Mucosa of stomach (tissue), 1 donor: ENCODE data around the gene TRABD2A.
"Not testable (repeated sequence)": the region's sequence is repeated elsewhere in the genome, so short reads cannot be mapped to it uniquely, and the experiment has no call there.

ENCODE experiments used
- H3K27me3 ChIP-seq: one replicate; pipeline ENCODE4 v1.7.0; 2013; ENCODE audit warnings: mild to moderate bottlenecking, low read length; ENCODE audit not compliant: control insufficient read depth, insufficient read depth
- H3K36me3 ChIP-seq: one replicate; pipeline ENCODE4 v1.7.0; 2013; ENCODE audit warnings: low read length; ENCODE audit not compliant: control insufficient read depth, insufficient read depth
- H3K4me1 ChIP-seq: one replicate; pipeline ENCODE4 v1.7.0; 2013; ENCODE audit warnings: mild to moderate bottlenecking, low read length; ENCODE audit not compliant: control insufficient read depth, insufficient read depth
- H3K4me3 ChIP-seq: one replicate; pipeline ENCODE4 v1.7.0; 2013; ENCODE audit warnings: low read length
- H3K9ac ChIP-seq: one replicate; pipeline ENCODE4 v1.7.0; 2013; ENCODE audit warnings: mild to moderate bottlenecking, low read length, moderate library complexity
- H3K9me3 ChIP-seq: one replicate; pipeline ENCODE4 v1.7.0; 2013; ENCODE audit warnings: mild to moderate bottlenecking, low read length, moderate library complexity; ENCODE audit not compliant: control insufficient read depth
- donor health status: Pancreatic carcinoma.

The TRABD2A gene

DNA sequence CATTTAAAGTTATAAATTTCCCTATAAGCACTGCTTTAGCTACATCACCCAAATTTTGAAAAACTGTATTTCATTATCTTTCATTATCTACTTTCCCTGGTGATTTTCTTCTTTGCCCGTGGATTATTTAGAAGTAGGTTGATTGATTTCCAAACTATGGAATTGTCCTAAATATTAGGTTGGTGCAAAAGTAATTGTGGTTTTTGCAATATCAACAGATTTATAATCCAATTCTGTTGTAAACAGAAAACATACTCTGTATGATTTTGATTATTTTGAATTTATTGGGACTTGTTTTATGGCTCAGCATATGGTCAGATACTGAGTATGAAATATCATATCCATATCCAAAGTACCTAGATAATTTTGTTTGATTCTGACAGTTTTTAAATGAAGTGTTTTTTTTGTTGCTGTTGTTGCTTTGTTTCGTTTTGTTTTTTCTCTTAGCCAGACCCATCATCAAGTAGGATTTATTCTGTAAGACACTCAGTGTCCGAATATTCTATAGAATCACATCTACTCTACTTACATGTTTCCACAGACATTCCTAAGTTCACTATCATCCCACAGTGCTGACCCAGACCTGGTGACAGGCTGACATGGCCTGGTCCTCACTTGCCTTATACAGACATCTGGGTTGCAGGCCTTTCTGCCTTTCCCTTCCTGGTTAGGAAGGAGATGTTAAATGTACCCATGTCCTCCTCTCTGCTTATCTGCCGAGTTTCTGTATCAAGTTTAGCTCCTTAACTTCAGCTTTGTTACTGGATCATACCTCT, 2.1 kb upstream of the TRABD2A start:
- no peaks in the 10 kb centered on the region for H3K9me3 ChIP-seq
- H3K27me3 ChIP-seq: peaks cover 18% of the 10 kb centered on the region
- no peaks in the 10 kb centered on the region for H3K36me3 ChIP-seq
- H3K4me3 ChIP-seq: no peak overlapping the region
- H3K9ac ChIP-seq: no peak overlapping the region
- H3K4me1 ChIP-seq: peaks cover 14% of the 10 kb centered on the region

DNA sequence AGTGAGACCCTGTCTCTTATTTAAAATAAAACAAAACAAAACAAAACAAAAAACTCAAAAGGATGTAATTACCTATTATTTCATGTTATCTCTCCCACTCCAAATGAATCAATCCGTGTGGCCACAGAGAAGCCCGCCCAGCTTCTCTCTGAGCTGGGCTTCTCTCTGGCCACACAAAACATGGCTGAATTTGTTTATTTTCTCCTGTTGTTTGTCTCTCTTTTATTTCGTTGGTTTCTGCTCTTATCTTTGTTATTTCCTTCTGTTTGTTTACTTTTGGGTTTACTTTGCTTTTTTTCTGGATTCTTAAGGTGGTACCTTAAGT, 1.5 kb upstream of the TRABD2A start:
- Histone ChIP-seq H3K9me3 (no peaks in the 10 kb centered on the region), H3K36me3 (no peaks in the 10 kb centered on the region), H3K4me1 (peaks cover 14% of the 10 kb centered on the region), H3K27me3 (peaks cover 18% of the 10 kb centered on the region), H3K4me3 (no peak overlapping the region), H3K9ac (no peak overlapping the region)

- H3K27me3 ChIP-seq: peaks cover 18% of the 10 kb centered on the region
- peaks cover 14% of the 10 kb centered on the region for H3K4me1 ChIP-seq
- no peaks in the 10 kb centered on the region for H3K36me3 ChIP-seq
- H3K9me3 ChIP-seq: no peaks in the 10 kb centered on the region
- H3K9ac ChIP-seq: peak overlapping the region; percentile 9
- peak overlapping the region; percentile 7 for H3K4me3 ChIP-seq
Measured at GRCh38 chr2:84881581-84882413, 913 bp upstream of the TRABD2A start.

GRCh38 chr2:84880395-84880644, 564 bp downstream of the TRABD2A start:
- Histone ChIP-seq H3K4me3 (peak overlapping the region; percentile 47), H3K4me1 (peaks cover 14% of the 10 kb centered on the region), H3K27me3 (peaks cover 18% of the 10 kb centered on the region), H3K9ac (peak overlapping the region; percentile 9), H3K36me3 (no peaks in the 10 kb centered on the region), H3K9me3 (no peaks in the 10 kb centered on the region)

GRCh38 chr2:84879584-84880394, 1.1 kb downstream of the TRABD2A start:
- Histone ChIP-seq H3K27me3 (peaks cover 18% of the 10 kb centered on the region), H3K4me3 (peak overlapping the region; percentile 47), H3K9me3 (no peaks in the 10 kb centered on the region), H3K36me3 (no peaks in the 10 kb centered on the region), H3K9ac (peak overlapping the region; percentile 9), H3K4me1 (peaks cover 14% of the 10 kb centered on the region)

- no peak overlapping the region for H3K9ac ChIP-seq
- H3K27me3 ChIP-seq: peaks cover 18% of the 10 kb centered on the region
- H3K9me3 ChIP-seq: no peaks in the 10 kb centered on the region
- H3K36me3 ChIP-seq: no peaks in the 10 kb centered on the region
- no peak overlapping the region for H3K4me3 ChIP-seq
- peaks cover 14% of the 10 kb centered on the region for H3K4me1 ChIP-seq
Measured at GRCh38 chr2:84878896-84879583, 1.8 kb downstream of the TRABD2A start.

- Histone ChIP-seq H3K9me3 (no peaks in the 10 kb centered on the region), H3K36me3 (no peaks in the 10 kb centered on the region), H3K9ac (no peak overlapping the region), H3K27me3 (peaks cover 18% of the 10 kb centered on the region), H3K4me3 (no peak overlapping the region), H3K4me1 (peaks cover 14% of the 10 kb centered on the region)
Measured at GRCh38 chr2:84878459-84878858, 2.4 kb downstream of the TRABD2A start.

GRCh38 chr2:84876369-84876768, 4.5 kb downstream of the TRABD2A start:
- H3K4me1 ChIP-seq: peaks cover 11% of the 10 kb centered on the region
- no peaks in the 10 kb centered on the region for H3K9me3 ChIP-seq
- no peak overlapping the region for H3K9ac ChIP-seq
- H3K27me3 ChIP-seq: peaks cover 17% of the 10 kb centered on the region
- H3K4me3 ChIP-seq: no peak overlapping the region
- no peaks in the 10 kb centered on the region for H3K36me3 ChIP-seq

GRCh38 chr2:84875619-84876018, 5.3 kb downstream of the TRABD2A start:
- not testable (repeated sequence) for H3K36me3 ChIP-seq, H3K4me1 ChIP-seq, H3K9ac ChIP-seq, H3K4me3 ChIP-seq, H3K27me3 ChIP-seq, H3K9me3 ChIP-seq

DNA sequence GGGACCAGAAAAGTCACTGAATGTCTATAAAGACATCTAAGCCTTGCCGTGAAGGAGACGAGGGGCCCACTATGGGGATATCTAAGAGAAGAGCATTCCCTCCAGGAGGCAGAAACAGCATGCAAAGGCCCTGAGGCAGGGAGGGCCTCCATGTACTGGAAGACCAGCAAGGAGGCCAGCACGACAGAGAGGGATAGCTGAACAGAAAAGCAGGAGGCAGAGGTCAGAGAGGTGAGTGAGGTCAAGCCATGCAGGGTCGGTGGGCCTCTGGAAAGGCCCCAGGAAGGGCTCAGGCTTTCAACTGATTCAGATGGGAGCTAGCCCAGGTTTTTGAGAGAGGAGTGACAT, 5.7 kb downstream of the TRABD2A start:
- no peak overlapping the region for H3K4me3 ChIP-seq

DNA sequence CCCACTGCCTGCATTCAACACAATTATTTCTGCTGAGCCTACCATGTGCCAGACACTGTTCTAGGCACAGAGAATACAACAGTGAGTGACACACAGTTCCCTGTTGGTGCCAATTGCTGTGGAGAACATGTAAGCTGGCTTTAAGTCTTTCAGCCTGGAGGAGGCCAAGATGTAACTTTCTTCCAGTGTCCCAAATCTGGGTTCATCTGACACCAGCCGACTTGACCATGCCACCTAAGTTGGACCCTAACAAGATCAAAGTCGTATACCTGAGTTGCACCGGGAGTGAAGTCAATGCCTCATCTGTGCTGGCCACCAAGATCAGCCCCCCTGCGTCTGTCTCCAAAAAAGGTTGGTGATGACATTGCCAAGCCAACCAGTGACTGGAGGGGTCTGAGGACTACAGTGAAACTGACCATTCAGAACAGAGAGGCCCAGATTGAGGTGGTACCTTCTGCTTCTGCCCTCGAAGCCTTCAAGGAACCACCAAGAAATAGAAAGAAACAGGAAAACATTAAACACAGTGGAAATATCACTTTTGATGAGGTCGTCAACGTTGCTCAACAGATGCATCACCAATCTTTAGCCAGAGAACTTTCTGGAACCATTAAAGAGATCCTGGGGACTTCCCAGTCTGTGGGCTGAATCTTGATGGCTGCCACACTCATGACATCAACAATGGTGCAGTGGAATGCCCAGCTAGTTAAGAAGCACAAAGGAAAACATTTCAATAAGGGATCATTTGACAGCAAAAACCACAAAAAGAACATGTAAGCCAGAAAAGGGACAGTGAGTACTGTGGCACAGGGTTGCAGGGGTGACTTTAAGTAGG, 6.3 kb downstream of the TRABD2A start:
- H3K4me3 ChIP-seq: no peak overlapping the region
- peaks cover 3% of the 10 kb centered on the region for H3K27me3 ChIP-seq
- no peak overlapping the region for H3K9ac ChIP-seq
- no peaks in the 10 kb centered on the region for H3K36me3 ChIP-seq
- H3K9me3 ChIP-seq: no peaks in the 10 kb centered on the region
- H3K4me1 ChIP-seq: no peaks in the 10 kb centered on the region

More for the DNA sequence above, 5.7 kb downstream of the TRABD2A start:
- Histone ChIP-seq H3K9ac (no peak overlapping the region), H3K36me3 (no peaks in the 10 kb centered on the region), H3K4me1 (peaks cover 2% of the 10 kb centered on the region), H3K27me3 (peaks cover 5% of the 10 kb centered on the region), H3K9me3 (no peaks in the 10 kb centered on the region)
